GM12872 (cell line): ENCODE measurements around the gene PDGFRA.

ENCODE experiments used
- CTCF ChIP-seq: IDR thresholded peaks from 3 replicates; pipeline ENCODE4 v1.5.1; 2011; ENCODE audit warnings: low read depth, mild to moderate bottlenecking, low read length, moderate library complexity; ENCODE audit not compliant: insufficient read depth

Gene PDGFRA

DNA sequence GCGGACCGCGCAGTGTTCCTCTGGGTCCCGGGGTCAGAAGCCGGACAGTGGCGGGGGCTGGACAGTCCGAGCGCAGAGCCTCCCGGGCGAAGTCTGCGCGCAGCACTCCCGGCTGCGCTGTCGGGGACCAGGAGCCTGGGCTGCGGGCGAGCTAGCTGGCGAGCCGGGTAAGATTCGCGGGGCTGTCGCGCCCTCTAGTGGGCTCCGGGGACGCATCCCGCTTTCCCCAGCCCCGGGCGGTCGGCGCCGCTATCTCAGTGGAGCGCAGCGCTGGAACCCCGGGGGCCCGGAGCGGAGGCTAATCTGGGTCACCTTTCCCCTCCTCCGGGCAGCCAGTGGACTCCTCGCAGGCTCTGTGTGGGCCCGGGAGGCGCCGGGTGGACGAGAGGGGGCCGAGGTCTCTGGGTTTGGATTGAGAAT, 4.2 kb downstream of the PDGFRA start:
- TF ChIP-seq CTCF = peak; percentile 85

- TF ChIP-seq CTCF = peak; percentile 87
These were observed 4.8 kb downstream of the PDGFRA start for GRCh38 chr4:54233697-54234496.

GRCh38 chr4:54234497-54235205, 5.6 kb downstream of the PDGFRA start:
- no peak for TF ChIP-seq CTCF

- no peak for TF ChIP-seq CTCF
These were observed 8.7 kb downstream of the PDGFRA start for GRCh38 chr4:54237770-54238169.

DNA sequence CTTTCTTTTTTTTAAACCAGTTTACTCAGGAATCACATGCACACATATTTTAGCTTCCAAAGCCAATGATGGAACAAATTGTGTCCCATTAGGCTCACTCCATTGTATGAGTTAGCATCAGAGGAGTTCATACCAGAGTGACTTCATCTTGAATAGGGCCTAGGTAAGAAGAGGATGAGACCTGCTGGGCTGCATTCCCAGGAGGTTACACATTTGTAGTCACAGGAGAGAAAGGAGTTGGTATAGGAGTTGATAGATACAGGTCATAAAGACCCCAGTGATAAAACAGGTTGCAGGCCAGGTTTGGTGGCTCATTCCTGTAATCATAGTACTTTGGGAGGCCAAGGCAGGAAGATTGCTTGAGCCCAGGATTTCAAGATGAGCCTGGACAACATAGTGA, 9.3 kb downstream of the PDGFRA start:
- no peak for TF ChIP-seq CTCF

GRCh38 chr4:54254116-54254914, 25.2 kb downstream of the PDGFRA start:
- no peak for TF ChIP-seq CTCF

DNA sequence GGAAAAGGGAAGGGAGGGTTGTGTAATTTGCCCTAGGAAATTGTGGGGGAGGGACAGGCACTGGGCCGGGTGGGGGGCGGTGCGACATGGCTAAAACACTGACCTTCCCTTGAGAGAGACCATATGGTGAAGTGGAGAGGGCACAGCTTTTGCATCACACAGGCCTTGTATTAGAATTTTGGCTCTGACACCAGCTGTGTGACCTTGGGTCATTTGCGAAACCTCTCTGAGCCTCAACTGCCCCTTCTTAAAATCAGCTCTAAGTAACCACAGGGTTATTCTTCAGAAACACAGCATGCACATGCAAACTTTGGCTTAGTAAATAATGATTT, 25.8 kb downstream of the PDGFRA start:
- TF ChIP-seq CTCF = no peak
